ENCODE results near the gene SMIM20.

The SMIM20 gene

GRCh38 chr4:25883565-25883964 lies 30.5 kb upstream of the SMIM20 start:
- no peak for TF ChIP-seq GATA3 (IDR thresholded peaks at IDR 0.05; ENCODE audit: low read depth, low read length)
- TF ChIP-seq GATA2 (IDR thresholded peaks at IDR 0.05; ENCODE audit: low read depth, low read length) = no peak

- TF ChIP-seq GATA2 (IDR thresholded peaks at IDR 0.05; ENCODE audit: low read depth, low read length) = no peak
- no peak for TF ChIP-seq GATA3 (IDR thresholded peaks at IDR 0.05; ENCODE audit: low read depth, low read length)
Observed at GRCh38 chr4:25884031-25884782, 29.8 kb upstream of the SMIM20 start.

- TF ChIP-seq GATA3 (IDR thresholded peaks at IDR 0.05; ENCODE audit: low read depth, low read length) (no peak), GATA2 (IDR thresholded peaks at IDR 0.05; ENCODE audit: low read depth, low read length) (no peak)
Observed at GRCh38 chr4:25888781-25889180, 25.2 kb upstream of the SMIM20 start.

- no peak for TF ChIP-seq GATA3 (IDR thresholded peaks at IDR 0.05; ENCODE audit: low read depth, low read length)
- TF ChIP-seq GATA2 (IDR thresholded peaks at IDR 0.05; ENCODE audit: low read depth, low read length) = no peak
Observed at GRCh38 chr4:25889589-25890503, 24.2 kb upstream of the SMIM20 start.

- no peak for TF ChIP-seq GATA3 (IDR thresholded peaks at IDR 0.05; ENCODE audit: low read depth, low read length)
- no peak for TF ChIP-seq GATA2 (IDR thresholded peaks at IDR 0.05; ENCODE audit: low read depth, low read length)
Observed at GRCh38 chr4:25890571-25891485, 23.2 kb upstream of the SMIM20 start.

- no peak for TF ChIP-seq GATA3 (IDR thresholded peaks at IDR 0.05; ENCODE audit: low read depth, low read length)
- TF ChIP-seq GATA2 (IDR thresholded peaks at IDR 0.05; ENCODE audit: low read depth, low read length) = no peak
Observed at GRCh38 chr4:25892796-25893195, 21.2 kb upstream of the SMIM20 start.

- TF ChIP-seq GATA2 (IDR thresholded peaks at IDR 0.05; ENCODE audit: low read depth, low read length) (no peak), GATA3 (IDR thresholded peaks at IDR 0.05; ENCODE audit: low read depth, low read length) (no peak)
Observed at GRCh38 chr4:25896776-25897539, 17.1 kb upstream of the SMIM20 start.

- TF ChIP-seq GATA2 (IDR thresholded peaks at IDR 0.05; ENCODE audit: low read depth, low read length) (no peak), GATA3 (IDR thresholded peaks at IDR 0.05; ENCODE audit: low read depth, low read length) (no peak)
Observed at GRCh38 chr4:25900310-25900709, 13.7 kb upstream of the SMIM20 start.

- no peak for TF ChIP-seq GATA3 (IDR thresholded peaks at IDR 0.05; ENCODE audit: low read depth, low read length)
- no peak for TF ChIP-seq GATA2 (IDR thresholded peaks at IDR 0.05; ENCODE audit: low read depth, low read length)
Observed at GRCh38 chr4:25901030-25901430, 13.0 kb upstream of the SMIM20 start.

- no peak for TF ChIP-seq GATA3 (IDR thresholded peaks at IDR 0.05; ENCODE audit: low read depth, low read length)
Observed at GRCh38 chr4:25903900-25904747, 9.9 kb upstream of the SMIM20 start.

GRCh38 chr4:25904748-25905082 lies 9.3 kb upstream of the SMIM20 start:
- TF ChIP-seq GATA3 (IDR thresholded peaks at IDR 0.05; ENCODE audit: low read depth, low read length) = no peak
- no peak for TF ChIP-seq GATA2 (IDR thresholded peaks at IDR 0.05; ENCODE audit: low read depth, low read length)

GRCh38 chr4:25905371-25905770 lies 8.6 kb upstream of the SMIM20 start:
- TF ChIP-seq GATA3 (IDR thresholded peaks at IDR 0.05; ENCODE audit: low read depth, low read length) (no peak), GATA2 (IDR thresholded peaks at IDR 0.05; ENCODE audit: low read depth, low read length) (no peak)

All from SH-SY5Y (cell line).